Putamen (tissue), 1 donor: Measurements from ENCODE around the gene OVOL2.
"Not testable (repeated sequence)": the region's sequence is repeated elsewhere in the genome, so short reads cannot be mapped to it uniquely, and the experiment has no call there.

ENCODE experiments used
- DNase-seq: peaks from one replicate; pipeline ENCODE4 v3.0.0-alpha.2; 2016; ENCODE audit warnings: low spot score

OVOL2 gene

GRCh38 chr20:18057101-18057993 lies at the start of gene OVOL2:
OVOL2 (minus strand) TSS chr20:18057916; CDS start chr20:18057634, 282 bp downstream.
- no peak for DNase-seq

- DNase-seq = no peak
Measured at GRCh38 chr20:18103497-18103896, 45.8 kb upstream of the OVOL2 start.

DNA sequence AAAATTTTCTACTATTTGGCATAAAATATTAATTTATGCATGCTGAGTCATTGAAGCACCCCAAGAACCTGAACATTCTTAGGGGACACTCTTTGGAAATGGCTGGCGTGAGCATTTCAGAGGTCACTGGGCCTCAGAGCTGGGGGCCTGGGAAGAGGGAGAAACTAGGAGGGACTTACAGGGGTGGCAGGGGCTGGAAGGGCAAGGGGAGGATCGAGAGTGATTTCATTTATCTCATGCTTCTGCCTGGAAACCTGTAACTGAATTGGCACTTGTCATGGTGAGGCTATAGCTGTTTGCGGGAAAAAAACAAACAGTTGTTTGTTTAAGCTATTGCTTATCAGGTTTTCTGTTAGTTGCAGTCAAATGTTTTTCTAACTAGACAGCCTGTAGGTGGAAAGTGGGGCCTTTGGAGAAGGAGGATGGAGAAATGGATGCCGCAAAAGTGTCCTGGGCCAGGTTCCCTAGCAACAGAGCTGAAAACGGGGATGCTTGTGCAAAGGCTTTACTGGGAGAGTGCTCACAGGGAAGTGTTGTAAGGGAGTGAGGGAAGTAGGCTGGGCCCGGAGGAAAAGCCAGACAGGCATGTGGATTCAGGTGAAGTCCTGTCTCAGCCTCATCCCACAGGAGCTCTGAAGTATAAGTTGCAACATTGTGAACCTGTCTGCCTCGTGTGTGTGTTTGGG lies 43.6 kb upstream of the OVOL2 start:
- DNase-seq = no peak

- not testable (repeated sequence) for DNase-seq
Measured at GRCh38 chr20:18100569-18100968, 42.9 kb upstream of the OVOL2 start.

- no peak for DNase-seq
Measured at GRCh38 chr20:18094191-18094590, 36.5 kb upstream of the OVOL2 start.

GRCh38 chr20:18093388-18093787 lies 35.7 kb upstream of the OVOL2 start:
- DNase-seq = no peak

DNA sequence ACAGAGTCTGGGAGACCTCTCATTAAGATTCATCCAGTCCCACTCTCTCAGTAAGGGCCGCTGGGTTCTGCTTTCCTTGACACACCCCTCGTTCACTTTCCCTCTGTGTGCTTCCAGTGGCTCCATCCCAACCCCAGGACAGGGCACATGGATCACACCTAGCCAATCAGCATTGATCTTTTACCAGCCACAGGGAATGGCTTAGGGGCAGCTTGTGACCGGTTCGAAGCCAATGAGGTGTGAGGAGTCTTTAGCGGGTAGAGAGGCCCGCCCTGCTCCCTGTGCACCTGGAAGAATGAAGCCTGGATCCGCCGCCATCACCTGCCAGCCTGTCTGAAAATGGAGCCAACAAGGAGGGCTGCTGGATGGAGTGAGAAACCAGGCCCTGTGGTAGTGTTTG lies 35.2 kb upstream of the OVOL2 start:
- no peak for DNase-seq

DNA sequence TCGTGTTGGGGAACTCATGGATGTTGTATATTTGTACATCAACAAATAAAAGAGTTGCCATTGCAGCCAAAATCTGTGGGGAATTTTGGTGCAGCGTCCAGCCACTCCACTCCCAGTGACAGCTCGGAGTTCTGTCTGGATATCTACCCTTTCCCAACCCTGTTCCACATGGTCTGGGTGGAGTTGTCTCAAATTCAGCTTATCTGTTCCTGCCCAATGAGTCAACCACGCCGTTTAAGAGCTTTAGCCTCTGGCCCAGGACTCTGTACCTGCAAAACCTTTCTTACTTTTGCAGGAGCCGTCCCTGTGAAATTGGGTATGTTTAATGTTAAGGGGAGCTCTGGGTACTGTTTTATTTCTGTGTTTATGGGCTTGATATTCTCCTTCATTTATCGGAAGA lies 33.9 kb upstream of the OVOL2 start:
- DNase-seq = no peak

DNA sequence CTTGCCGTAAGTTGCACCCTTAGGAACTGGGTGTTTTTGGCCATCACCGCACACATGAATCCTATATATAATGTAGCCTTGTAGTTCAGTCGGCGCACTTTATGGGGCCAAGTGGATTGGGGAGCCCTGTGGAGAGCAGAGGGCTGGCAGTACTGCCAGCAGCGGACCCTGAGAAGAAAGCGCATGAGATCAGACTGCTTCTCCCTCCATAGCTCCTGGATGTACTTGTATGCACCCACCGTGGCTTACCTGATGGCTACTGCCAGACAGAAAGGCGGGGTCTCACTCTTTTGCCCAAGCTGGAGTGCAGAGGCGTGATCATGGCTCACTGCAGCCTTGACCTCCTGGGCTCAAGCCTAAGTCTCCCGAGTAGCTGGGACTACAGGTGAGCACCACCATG lies 32.8 kb upstream of the OVOL2 start:
- no peak for DNase-seq

GRCh38 chr20:18090044-18090443 lies 32.3 kb upstream of the OVOL2 start:
- no peak for DNase-seq

DNA sequence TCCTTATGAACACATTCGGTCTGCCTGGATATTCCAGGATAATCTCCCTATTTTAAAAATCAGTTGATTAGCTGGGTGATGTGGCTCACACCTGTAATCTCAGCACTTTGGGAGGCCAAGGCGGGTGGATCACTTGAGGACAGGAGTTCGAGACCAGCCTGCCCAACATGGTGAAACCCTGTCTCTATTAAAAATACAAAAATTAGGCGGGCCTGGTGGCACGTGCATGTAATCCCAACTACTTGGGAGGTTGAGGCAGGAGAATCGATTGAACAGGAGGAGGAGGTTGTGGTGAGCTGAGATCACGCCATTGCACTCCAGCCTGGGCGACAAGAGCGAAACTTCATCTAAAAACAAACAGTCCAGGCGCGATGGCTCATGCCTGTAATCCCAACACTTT lies 31.1 kb upstream of the OVOL2 start:
- DNase-seq = not testable (repeated sequence)

GRCh38 chr20:18088298-18088697 lies 30.6 kb upstream of the OVOL2 start:
- DNase-seq = not testable (repeated sequence)

DNA sequence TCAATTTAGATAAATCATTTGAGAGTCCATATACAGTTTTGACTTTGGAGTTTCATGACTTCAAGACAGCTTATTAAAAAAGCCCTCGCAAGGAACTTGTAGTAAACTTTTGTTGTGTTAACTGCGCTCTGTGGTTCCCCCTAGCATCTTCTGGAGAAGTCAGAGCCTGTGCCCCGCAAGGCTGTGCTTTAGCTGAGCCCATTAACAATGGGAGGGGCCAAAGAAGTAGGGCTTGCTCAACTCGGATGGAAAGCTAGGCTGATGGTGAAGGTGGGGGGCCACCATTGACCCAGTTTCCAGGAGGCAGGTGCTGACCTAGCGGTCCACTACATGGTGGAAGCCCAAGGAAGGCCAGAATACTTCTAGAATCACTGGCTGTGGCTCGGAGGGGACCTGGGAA lies 29.3 kb upstream of the OVOL2 start:
- DNase-seq = no peak

DNA sequence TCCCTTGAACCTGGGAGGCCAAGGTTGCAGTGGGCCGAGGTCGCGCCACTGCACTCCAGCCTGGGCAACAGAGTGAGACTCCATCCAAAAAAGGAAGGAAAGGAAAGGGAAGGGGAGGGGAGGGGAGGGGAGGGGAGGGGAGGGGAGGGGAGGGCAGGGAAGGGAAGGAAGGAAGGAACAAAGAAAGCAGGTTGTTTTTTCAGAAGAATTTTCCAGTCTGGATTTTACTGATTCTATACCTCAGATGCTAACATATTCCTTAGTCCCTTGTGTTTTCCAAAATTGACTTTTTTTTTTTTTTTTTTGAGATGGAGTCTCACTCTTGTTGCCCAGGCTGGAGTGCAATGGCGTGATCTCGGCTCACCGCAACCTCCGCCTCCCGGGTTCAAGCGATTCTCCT lies 23.1 kb upstream of the OVOL2 start:
- DNase-seq = not testable (repeated sequence)

DNA sequence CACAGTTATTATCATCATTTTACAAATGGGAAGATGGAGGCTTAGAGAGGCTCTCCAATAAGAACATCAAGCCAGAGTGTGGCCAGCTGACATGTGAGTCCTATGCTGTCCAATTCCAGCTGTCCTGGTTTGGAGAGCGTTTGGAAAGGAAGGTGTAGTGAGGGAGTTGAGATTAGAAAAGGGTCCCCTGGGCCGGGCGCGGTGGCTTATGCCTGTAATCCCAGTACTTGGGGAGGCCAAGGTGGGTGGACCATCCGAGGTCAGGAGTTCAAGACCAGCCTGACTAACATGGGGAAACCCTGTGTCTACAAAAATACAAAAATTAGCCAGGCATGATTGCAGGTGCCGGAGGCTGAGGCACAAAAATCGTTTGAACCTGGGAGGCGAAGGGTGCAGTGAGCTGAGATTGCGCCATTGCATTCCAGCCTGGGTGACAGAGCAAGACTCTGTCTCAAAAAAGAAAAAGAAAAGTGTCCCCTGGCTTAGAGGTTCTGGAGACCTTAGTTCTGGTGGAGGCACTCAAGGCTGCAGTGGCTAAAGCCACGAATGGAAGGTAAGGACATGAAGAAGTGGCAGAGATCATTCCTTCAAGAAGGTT lies 22.1 kb upstream of the OVOL2 start:
- DNase-seq = no peak

DNA sequence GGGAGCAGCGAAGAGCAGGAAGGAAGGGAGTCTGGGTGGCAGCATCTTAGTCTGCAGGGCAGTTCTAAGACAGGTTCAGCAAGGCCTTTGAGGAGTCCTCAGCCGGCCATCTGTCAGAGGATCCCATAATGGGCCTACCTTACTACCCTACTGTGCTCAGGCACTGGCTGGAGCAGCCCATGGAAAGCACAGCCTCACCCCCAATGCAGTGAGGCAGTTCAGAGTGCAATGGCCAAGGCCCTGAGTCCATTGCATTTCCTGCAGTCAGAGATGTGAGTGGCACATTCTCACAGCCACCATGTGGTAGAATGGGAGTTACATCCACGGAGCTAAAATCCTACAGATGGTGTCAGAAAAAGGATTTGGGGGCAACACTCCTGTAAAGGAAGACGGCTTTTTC lies 19.4 kb upstream of the OVOL2 start:
- DNase-seq = no peak

DNA sequence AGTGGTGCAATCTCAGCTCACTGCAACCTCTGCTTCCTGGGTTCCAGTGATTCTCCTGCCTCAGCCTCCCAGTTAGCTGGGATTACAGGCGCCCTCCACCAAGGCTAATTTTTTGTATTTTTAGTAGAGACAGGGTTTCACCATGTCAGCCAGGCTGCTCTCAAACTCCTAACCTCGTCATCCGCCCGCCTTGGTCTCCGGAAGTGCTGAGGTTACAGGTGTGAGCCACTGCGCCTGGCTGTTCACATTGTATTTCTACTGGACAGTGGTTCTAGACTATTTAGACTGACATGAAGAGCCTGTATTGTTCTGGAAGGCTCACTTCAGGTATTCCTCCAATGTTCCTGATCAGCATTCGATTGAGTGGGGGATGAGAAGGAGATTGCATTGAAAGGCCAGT lies 14.8 kb upstream of the OVOL2 start:
- DNase-seq = no peak

GRCh38 chr20:18066421-18067333 lies 9.0 kb upstream of the OVOL2 start:
- DNase-seq = no peak

GRCh38 chr20:18063676-18064075 lies 6.0 kb upstream of the OVOL2 start:
- DNase-seq = no peak

- no peak for DNase-seq
Measured at GRCh38 chr20:18059603-18060002, 1.9 kb upstream of the OVOL2 start.

- no peak for DNase-seq
Measured at GRCh38 chr20:18058661-18059467, 1.1 kb upstream of the OVOL2 start.
